ENCODE results near the gene DNAJB6. TPM values are rescaled to one million over a fixed set of nuclear protein-coding genes. Genes with fewer than 3 reads are reported as not detected.
A peak's percentile ranks its signal among the peaks of the same experiment; 100 is the strongest.

The DNAJB6 gene
- total RNA-seq, 4 donors from 2014 or later = 103 to 151 (median 139) TPM

- H3K36me3 ChIP-seq = no peaks in the 10 kb centered on the region
- no peak overlapping the region for H3K4me3 ChIP-seq
- WGBS = 82% methylated on average over 11 of the region's 11 CpGs
- peaks cover 83 to 95% (median 90%) of the 10 kb centered on the region in 4 donors for H3K4me1 ChIP-seq
- H3K27ac ChIP-seq (replicated peaks in 1 of 4) = peak overlapping the region in 1 of 4 donors; percentile 76
- no peaks in the 10 kb centered on the region for H3K9me3 ChIP-seq
- DNase-seq (ENCODE audit: extremely low spot score) = no peak
- H3K27me3 ChIP-seq = no peaks in the 10 kb centered on the region
- intact Hi-C loops (cut with DNase I) = no loop called here
- TF ChIP-seq EP300 (IDR thresholded peaks at IDR 0.05) (no peak), CTCF (IDR thresholded peaks at IDR 0.05) (no peak), POLR2AphosphoS5 (IDR thresholded peaks at IDR 0.05) (no peak), POLR2A (IDR thresholded peaks at IDR 0.05; ENCODE audit: low read depth) (no peak)
These were observed 11.7 kb downstream of the DNAJB6 start for GRCh38 chr7:157348548-157348947.

GRCh38 chr7:157352516-157352915 lies 15.7 kb downstream of the DNAJB6 start:
- H3K27ac ChIP-seq (replicated peaks in 1 of 4) = no peak overlapping the region
- TF ChIP-seq POLR2A (IDR thresholded peaks at IDR 0.05; ENCODE audit: low read depth) (no peak), POLR2AphosphoS5 (IDR thresholded peaks at IDR 0.05) (no peak), CTCF (IDR thresholded peaks at IDR 0.05) (no peak), EP300 (IDR thresholded peaks at IDR 0.05) (no peak)
- no peak overlapping the region for H3K4me3 ChIP-seq
- intact Hi-C loops (cut with DNase I) = no loop called here
- no peaks in the 10 kb centered on the region for H3K9me3 ChIP-seq
- 75% methylated on average over 6 of the region's 6 CpGs for WGBS
- peaks cover 91 to 98% (median 96%) of the 10 kb centered on the region in 4 donors for H3K4me1 ChIP-seq
- no peaks in the 10 kb centered on the region for H3K36me3 ChIP-seq
- no peak for DNase-seq (ENCODE audit: extremely low spot score)
- no peaks in the 10 kb centered on the region for H3K27me3 ChIP-seq

- peaks cover 3 to 22% (median 19%) of the 10 kb centered on the region in 4 donors for H3K36me3 ChIP-seq
- 29% methylated on average over 15 of the region's 15 CpGs for WGBS
- H3K27ac ChIP-seq (replicated peaks in 1 of 4) = peak overlapping the region; percentile 50 to 77 (median 65)
- intact Hi-C loops (cut with DNase I) = no loop called here
- H3K4me3 ChIP-seq = peak overlapping the region in 2 of 4 donors; percentile 4 to 6
- no peaks in the 10 kb centered on the region for H3K27me3 ChIP-seq
- no peak for DNase-seq (ENCODE audit: extremely low spot score)
- TF ChIP-seq POLR2AphosphoS5 (IDR thresholded peaks at IDR 0.05) = peak; percentile 29 to 50
- no peak for TF ChIP-seq POLR2A (IDR thresholded peaks at IDR 0.05; ENCODE audit: low read depth)
- peaks cover 85 to 97% (median 94%) of the 10 kb centered on the region in 4 donors for H3K4me1 ChIP-seq
- H3K9me3 ChIP-seq = no peaks in the 10 kb centered on the region
These were observed 19.1 kb downstream of the DNAJB6 start for GRCh38 chr7:157355784-157356511.

GRCh38 chr7:157357129-157358040 lies 20.6 kb downstream of the DNAJB6 start:
- Histone ChIP-seq H3K9me3 (no peaks in the 10 kb centered on the region), H3K4me1 (peaks cover 71 to 96% (median 90%) of the 10 kb centered on the region in 4 donors), H3K27me3 (no peaks in the 10 kb centered on the region), H3K36me3 (peaks cover 3 to 34% (median 32%) of the 10 kb centered on the region in 4 donors), H3K4me3 (no peak overlapping the region), H3K27ac (replicated peaks in 1 of 4) (no peak overlapping the region)
- TF ChIP-seq EP300 (IDR thresholded peaks at IDR 0.05) (no peak), CTCF (IDR thresholded peaks at IDR 0.05) (no peak), POLR2A (IDR thresholded peaks at IDR 0.05; ENCODE audit: low read depth) (no peak), POLR2AphosphoS5 (IDR thresholded peaks at IDR 0.05) (no peak)
- DNase-seq (ENCODE audit: extremely low spot score) = no peak
- WGBS = 80% methylated on average over 15 of the region's 24 CpGs
- intact Hi-C loops (cut with DNase I) = no loop called here

Measured in esophagus muscularis mucosa (tissue), 4 donors.